ENCODE results near the gene TLR2.
"Not testable (repeated sequence)": the region's sequence is repeated elsewhere in the genome, so short reads cannot be mapped to it uniquely, and the experiment has no call there.

The TLR2 gene

GRCh38 chr4:153661215-153661822 lies 22.8 kb upstream of the TLR2 start:
- FAIRE-seq: no peak

DNA sequence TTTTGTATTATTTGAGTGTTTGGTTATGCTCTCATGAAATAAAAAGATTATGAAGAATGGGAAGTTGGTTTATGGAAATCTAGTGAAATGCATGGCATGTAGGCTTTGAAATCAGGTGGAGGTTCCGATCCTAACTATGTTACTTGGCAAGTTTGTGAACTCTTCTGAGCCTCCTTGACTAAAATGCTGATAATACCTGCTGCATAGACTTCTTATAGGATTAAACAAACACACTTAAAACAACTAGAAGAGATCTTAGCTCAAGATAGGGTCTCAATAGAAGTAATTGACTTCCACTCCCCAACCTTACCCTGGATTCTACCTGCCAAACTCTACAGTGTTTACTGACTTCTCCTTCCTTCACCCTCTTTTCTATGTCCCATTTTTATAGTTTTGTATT lies 22.2 kb upstream of the TLR2 start:
- FAIRE-seq: no peak

- FAIRE-seq: no peak
These were observed 20.4 kb upstream of the TLR2 start for GRCh38 chr4:153663667-153664066.

DNA sequence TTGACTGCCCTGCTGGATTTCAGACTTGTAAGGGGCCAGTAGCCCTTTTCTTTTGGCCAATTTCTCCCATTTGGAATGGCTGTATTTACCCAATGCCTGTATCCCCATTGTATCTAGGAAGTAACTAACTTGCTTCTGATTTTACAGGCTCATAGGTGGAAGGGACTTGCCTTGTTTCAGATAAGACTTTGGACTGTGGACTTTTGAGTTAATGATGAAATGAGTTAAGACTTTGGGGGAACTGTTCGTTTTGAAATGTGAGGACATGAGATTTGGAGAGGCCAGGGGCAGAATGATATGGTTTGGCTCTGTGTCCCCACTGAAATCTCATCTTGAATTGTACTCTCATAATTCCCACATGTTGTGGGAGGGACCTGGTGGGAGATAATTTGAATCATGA lies 17.6 kb upstream of the TLR2 start:
- FAIRE-seq: not testable (repeated sequence)

DNA sequence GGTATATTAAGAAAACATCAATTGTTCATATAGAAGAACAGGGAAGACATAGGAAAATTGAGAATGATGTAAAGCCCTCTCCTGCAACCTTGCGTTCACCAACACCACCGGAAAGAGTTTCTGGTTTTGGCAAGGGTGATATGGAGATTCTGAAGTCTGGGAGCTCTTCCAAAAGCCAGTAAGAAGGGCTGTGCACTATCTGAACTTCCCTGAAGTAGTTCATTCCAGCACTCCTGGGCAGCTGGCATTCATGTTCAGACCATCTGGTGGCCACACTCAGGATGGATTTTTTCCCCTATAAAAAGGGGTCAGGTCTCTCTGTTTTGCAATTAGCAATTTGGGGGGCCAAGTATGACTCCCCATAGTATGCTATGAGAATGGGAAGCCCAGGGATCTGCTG lies 15.4 kb upstream of the TLR2 start:
- FAIRE-seq: no peak

- no peak for FAIRE-seq
These were observed 14.2 kb upstream of the TLR2 start for GRCh38 chr4:153669838-153670237.

DNA sequence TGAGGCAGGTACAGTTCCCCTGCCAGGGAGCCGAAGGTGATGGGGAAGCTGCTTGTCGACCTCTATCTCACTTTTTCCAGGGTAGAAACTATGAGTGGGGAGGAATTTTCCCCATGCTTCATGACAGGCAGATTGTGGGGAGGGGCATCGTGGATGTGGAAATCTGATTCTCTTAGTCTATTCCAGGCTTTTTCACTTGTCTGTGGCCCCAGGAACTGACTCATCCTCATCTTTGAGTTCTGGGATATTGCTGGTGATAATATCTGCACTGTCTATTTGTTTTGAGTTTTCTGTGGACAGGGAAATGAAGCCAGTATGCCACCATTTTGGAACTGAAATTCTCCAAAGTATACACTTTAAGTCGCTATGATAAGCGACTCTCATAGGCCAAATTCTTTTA lies 7.6 kb upstream of the TLR2 start:
- no peak for FAIRE-seq

DNA sequence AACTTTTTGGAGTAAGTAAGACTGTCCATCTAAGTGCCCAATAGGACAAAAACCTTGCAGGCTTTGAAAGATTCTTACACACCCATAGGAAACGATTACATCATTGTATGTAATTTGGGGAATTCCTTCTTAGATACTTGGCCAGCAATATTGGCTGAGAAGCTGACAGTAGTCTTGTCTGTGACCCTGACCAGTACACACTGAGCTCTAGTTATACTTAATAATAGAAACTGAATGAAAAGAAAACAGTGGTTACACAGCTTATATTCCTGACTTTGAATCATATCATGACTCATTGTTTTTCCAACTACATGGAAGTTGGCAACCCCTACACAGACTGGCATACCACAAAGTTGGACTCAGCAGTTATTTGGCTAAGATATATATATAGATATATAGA lies 7.1 kb upstream of the TLR2 start:
- FAIRE-seq: no peak

- FAIRE-seq: no peak
These were observed 4.6 kb upstream of the TLR2 start for GRCh38 chr4:153679486-153679885.

GRCh38 chr4:153683763-153684181 lies 308 bp upstream of the TLR2 start:
- no peak for FAIRE-seq

DNA sequence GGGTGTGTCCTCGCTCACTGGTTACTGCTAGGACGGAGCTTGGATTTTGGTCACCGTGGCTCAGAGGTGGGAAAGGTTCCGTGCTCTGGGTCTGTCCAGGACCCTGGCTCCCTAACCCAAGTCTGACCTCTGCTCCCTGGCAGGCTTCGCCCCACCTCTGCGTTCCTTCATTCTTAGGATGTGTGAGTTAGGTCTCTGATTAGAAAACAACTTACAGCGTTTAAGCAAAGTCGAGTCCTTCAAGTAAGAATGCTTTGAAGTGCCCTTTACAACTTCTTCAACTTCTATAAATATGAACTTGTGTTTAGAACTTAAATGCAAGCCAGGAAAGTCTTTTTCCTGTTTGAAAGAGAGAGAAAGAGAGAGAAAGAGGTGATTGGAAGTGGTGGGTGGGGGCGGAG lies 891 bp downstream of the TLR2 start:
- FAIRE-seq: no peak

DNA sequence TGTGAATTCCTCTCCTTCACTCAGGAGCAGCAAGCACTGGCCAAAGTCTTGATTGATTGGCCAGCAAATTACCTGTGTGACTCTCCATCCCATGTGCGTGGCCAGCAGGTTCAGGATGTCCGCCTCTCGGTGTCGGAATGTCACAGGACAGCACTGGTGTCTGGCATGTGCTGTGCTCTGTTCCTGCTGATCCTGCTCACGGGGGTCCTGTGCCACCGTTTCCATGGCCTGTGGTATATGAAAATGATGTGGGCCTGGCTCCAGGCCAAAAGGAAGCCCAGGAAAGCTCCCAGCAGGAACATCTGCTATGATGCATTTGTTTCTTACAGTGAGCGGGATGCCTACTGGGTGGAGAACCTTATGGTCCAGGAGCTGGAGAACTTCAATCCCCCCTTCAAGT lies 20.4 kb downstream of the TLR2 start:
- FAIRE-seq: no peak

GRCh38 chr4:153705743-153706468 lies 21.8 kb downstream of the TLR2 start:
- no peak for FAIRE-seq

- FAIRE-seq: no peak
These were observed 22.4 kb downstream of the TLR2 start for GRCh38 chr4:153706519-153706918.

GRCh38 chr4:153710681-153711080 lies 26.6 kb downstream of the TLR2 start:
- FAIRE-seq: no peak

DNA sequence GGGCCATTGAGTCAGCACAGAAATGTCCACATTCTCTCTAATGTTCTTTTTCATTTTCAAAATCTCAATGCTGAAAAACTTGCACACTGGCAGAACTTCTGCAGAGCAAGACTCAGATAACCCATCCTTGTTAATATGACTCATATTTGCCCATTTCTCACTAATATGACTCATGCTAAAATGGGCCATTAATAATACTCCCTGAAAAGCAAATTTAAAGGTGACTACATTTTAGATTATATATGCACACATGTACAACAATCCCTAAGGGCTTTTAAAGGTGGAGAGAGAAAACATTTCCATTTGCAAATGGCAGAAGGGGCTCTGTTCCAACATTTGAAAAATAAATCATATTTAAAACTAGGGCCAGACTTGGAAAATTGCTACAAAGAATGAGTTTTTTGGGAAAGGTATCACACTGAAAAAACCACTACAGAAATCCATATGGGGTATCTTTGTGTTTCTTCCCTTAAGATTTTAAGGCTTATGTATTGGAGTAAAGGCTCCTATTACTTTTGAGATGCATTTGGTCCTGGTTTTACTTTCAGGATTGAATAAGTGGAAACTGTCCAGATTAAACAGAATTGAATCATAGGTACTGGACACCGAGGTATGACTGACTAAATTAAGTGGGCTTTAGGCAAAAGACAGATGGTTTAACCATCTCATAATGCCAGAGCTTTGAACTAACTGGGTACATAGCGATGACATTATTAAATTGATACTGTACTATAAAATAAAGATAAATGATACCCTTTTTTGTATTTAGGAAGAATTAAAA lies 30.0 kb downstream of the TLR2 start:
- no peak for FAIRE-seq

DNA sequence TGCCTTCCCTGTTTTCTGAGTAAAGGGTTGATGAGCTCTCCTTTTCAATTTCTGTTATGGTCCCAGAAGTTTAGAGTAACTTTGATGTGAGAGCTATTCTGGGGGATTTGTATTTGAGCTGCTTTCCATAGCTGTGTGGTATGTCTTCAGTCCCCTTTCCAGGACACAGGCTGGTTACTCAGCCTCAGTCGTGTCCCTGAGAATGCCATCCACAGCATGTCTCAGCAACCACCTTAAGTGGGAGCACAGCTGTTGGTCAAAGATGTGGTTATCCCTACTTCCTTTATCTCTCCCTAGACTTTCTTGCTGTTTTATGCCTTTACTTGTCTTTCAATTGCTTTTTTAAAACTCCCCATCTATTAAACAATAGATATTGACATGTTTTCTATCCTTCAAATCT lies 38.0 kb downstream of the TLR2 start:
- FAIRE-seq: no peak

- no peak for FAIRE-seq
These were observed 40.5 kb downstream of the TLR2 start for GRCh38 chr4:153724606-153725005.

DNA sequence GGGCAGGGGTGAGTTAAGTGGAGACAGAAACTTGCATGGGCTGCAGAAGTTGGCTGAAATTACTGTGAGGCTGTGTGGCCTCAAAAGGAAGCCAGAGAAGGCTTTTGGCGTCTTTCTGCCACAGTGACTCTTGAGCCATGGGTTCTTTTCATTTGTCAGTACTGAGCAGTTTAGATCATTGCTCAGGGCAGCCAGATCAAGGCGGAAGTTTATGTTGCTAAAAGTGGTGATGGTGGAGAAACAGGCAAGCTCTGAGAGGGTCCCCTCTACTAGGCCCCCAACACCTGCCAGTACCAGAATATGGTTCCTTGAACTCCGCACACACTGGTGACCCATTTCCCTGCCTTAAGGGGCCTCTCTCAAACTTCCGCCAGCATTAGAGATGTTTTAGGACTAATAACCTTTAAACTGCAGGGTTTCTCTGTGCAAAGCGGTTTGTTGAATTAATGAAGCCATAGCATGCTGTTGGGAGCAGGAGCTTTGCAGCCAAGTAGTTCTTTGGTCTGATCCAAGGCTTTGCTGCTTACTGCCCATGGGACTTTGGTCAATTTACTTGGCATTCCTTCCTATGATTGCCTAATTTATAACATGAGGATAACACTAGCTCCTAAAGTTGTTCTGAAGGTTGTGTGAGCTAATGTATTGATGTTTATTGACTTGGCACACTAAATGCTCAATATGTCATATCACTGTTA lies 41.2 kb downstream of the TLR2 start:
- no peak for FAIRE-seq

GRCh38 chr4:153725831-153726154 lies 41.7 kb downstream of the TLR2 start:
- no peak for FAIRE-seq

DNA sequence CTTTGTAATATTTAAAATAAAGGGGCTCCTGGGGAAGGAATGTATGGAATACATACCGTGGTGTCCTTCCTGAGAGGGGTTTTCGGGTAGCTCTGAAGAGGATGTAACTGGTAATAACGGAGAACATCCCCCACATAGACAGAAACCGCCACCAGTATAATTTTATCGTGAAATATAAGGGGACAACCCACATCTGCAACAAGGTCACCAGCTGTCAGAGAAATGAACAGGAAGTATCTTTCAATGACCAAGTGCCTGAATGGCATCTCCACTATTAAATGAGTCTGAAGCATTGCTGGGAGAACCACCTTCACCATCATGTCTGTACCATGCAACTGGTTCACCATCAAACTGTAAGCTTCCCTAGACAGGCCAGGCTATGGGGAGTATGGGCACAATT lies 44.1 kb downstream of the TLR2 start:
- no peak for FAIRE-seq

GRCh38 chr4:153728660-153729059 lies 44.6 kb downstream of the TLR2 start:
- FAIRE-seq: no peak

DNA sequence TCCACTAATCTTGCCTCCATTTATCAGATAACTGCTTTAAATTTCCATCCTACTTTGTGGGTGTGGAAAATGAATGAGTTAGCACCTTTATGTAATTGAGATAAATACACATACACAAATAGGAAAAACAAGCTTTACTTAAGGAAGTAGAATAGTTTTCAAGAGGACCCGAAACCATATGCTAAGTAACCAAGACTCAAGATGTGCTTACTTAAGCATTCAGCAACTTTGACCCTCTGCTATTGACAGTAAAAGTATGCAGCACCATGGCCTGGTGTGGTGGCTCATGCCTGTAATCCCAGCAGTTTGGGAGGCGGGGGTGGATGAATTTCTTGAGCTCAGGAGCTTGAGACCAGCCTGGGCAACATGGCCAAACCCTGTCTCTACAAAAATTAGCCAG lies 45.8 kb downstream of the TLR2 start:
- FAIRE-seq: no peak

DNA sequence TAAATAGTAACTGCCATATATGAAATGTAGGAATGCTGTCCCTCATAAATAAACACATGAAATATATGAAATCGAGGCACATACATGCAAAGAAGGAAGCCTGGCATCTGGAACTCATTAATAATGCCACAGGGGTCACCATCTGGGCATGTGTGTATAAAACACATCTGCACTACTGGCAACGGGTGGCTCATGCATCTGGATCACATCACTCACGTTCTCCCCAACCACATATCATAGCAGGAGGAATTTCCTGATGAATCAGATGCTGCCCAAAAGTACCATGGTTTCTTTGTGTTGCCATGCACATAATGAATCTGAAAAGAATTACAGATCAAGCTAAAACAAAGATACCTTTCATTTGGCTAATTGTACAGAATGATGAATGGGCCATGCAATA lies 47.2 kb downstream of the TLR2 start:
- FAIRE-seq: no peak
